ENCODE measurements around the gene STARD3NL. TPM values are rescaled to one million over a fixed set of nuclear protein-coding genes. Genes with fewer than 3 reads are reported as not detected.

The STARD3NL gene
- total RNA-seq, 2 experiments from 2014 or later, result 16.3 to 21.7 TPM

- no peaks in the 10 kb centered on the region for H3K79me2 ChIP-seq (ENCODE audit: insufficient read depth, low read depth, low read length)
- intact Hi-C loops (cut with micrococcal nuclease; ENCODE audit: unreplicated experiment), result no loop called here
- H4K20me1 ChIP-seq (ENCODE audit: insufficient read depth, low read length), result no peaks in the 10 kb centered on the region
- no peaks in the 10 kb centered on the region for H3K4me1 ChIP-seq (ENCODE audit: insufficient read depth, low read length, poor library complexity, severe bottlenecking)
- ChIA-PET POLR2A (interaction anchor here (0.7 kb wide), 2 partner anchors 26 to 57 kb away, joined by 3 to 4 read pairs; no protein-coding TSS in a partner anchor), CTCF (ENCODE audit: unreplicated experiment) (interaction anchor here (1.1 kb wide), 1 partner anchor 96 kb away, joined by 3 read pairs; no protein-coding TSS in a partner anchor)
- H3K9me2 ChIP-seq (ENCODE audit: insufficient read depth, low read length), result no peaks in the 10 kb centered on the region
- no peak for TF ChIP-seq CTCF (conservative IDR thresholded peaks at IDR 0.05; ENCODE audit: low read length)
- no peak for TF ChIP-seq EZH2phosphoT487 (IDR thresholded peaks at IDR 0.05; ENCODE audit: borderline replicate concordance, low read depth, low read length)
- no peak within 1 kb of the TSS for H3K4me2 ChIP-seq (ENCODE audit: low read length)
- no TSS peak for BruUV-seq (replicated peaks)
- H2AFZ ChIP-seq (ENCODE audit: low read length), result no peak within 1 kb of the TSS
- no peaks in the 10 kb centered on the region for H3K9me3 ChIP-seq (ENCODE audit: low read length)
- H3K4me3 ChIP-seq (ENCODE audit: low read depth, low read length, poor library complexity, severe bottlenecking), result no peak within 1 kb of the TSS
- no peak within 1 kb of the TSS for H3K27ac ChIP-seq (ENCODE audit: low read depth, low read length, poor library complexity, severe bottlenecking)
- DNase-seq (ENCODE audit: low spot score), result no peak
- H3K36me3 ChIP-seq (ENCODE audit: insufficient read depth, low read length), result no peaks in the 10 kb centered on the region
Observed at GRCh38 chr7:38273286-38273995, 95.4 kb downstream of the STARD3NL start, which contains the start of gene TARP. TSS of gene TARP (minus strand) at chr7:38273636.

- intact Hi-C loops (cut with micrococcal nuclease; ENCODE audit: unreplicated experiment), result no loop called here
- CTCF ChIA-PET (ENCODE audit: unreplicated experiment), result interaction anchor here (1.1 kb wide), 1 partner anchor 95 kb away, joined by 3 read pairs; no protein-coding TSS in a partner anchor
- Histone ChIP-seq H3K27ac (ENCODE audit: low read depth, low read length, poor library complexity, severe bottlenecking) (no peak overlapping the region), H3K9me2 (ENCODE audit: insufficient read depth, low read length) (no peaks in the 10 kb centered on the region), H3K4me3 (ENCODE audit: low read depth, low read length, poor library complexity, severe bottlenecking) (no peak overlapping the region), H3K4me2 (ENCODE audit: low read length) (no peak overlapping the region), H3K4me1 (ENCODE audit: insufficient read depth, low read length, poor library complexity, severe bottlenecking) (no peaks in the 10 kb centered on the region), H4K20me1 (ENCODE audit: insufficient read depth, low read length) (no peaks in the 10 kb centered on the region), H2AFZ (ENCODE audit: low read length) (no peak overlapping the region), H3K79me2 (ENCODE audit: insufficient read depth, low read depth, low read length) (no peaks in the 10 kb centered on the region), H3K9me3 (ENCODE audit: low read length) (no peaks in the 10 kb centered on the region), H3K36me3 (ENCODE audit: insufficient read depth, low read length) (no peaks in the 10 kb centered on the region)
- DNase-seq (ENCODE audit: low spot score), result no peak
- no peak for TF ChIP-seq EZH2phosphoT487 (IDR thresholded peaks at IDR 0.05; ENCODE audit: borderline replicate concordance, low read depth, low read length)
- TF ChIP-seq CTCF (conservative IDR thresholded peaks at IDR 0.05; ENCODE audit: low read length), result no peak
- POLR2A ChIA-PET, result no interaction called here
- no TSS peak for BruUV-seq (replicated peaks)
Observed at GRCh38 chr7:38274486-38274885, 96.4 kb downstream of the STARD3NL start.

- Histone ChIP-seq H3K36me3 (ENCODE audit: insufficient read depth, low read length) (no peaks in the 10 kb centered on the region), H3K27ac (ENCODE audit: low read depth, low read length, poor library complexity, severe bottlenecking) (no peak overlapping the region), H3K9me3 (ENCODE audit: low read length) (no peaks in the 10 kb centered on the region), H3K9me2 (ENCODE audit: insufficient read depth, low read length) (no peaks in the 10 kb centered on the region), H4K20me1 (ENCODE audit: insufficient read depth, low read length) (no peaks in the 10 kb centered on the region), H3K4me2 (ENCODE audit: low read length) (no peak overlapping the region), H3K79me2 (ENCODE audit: insufficient read depth, low read depth, low read length) (no peaks in the 10 kb centered on the region), H3K4me1 (ENCODE audit: insufficient read depth, low read length, poor library complexity, severe bottlenecking) (no peaks in the 10 kb centered on the region), H3K4me3 (ENCODE audit: low read depth, low read length, poor library complexity, severe bottlenecking) (no peak overlapping the region), H2AFZ (ENCODE audit: low read length) (no peak overlapping the region)
- intact Hi-C loops (cut with micrococcal nuclease; ENCODE audit: unreplicated experiment), result no loop called here
- TF ChIP-seq CTCF (conservative IDR thresholded peaks at IDR 0.05; ENCODE audit: low read length), result no peak
- no peak for TF ChIP-seq EZH2phosphoT487 (IDR thresholded peaks at IDR 0.05; ENCODE audit: borderline replicate concordance, low read depth, low read length)
- ChIA-PET CTCF (ENCODE audit: unreplicated experiment) (no interaction called here), POLR2A (no interaction called here)
- no TSS peak for BruUV-seq (replicated peaks)
- no peak for DNase-seq (ENCODE audit: low spot score)
Observed at GRCh38 chr7:38274927-38275620, 97.0 kb downstream of the STARD3NL start.
